Activated T-helper 2 cell treated with anti-CD3 and anti-CD28 coated beads, Interferon-gamma antibody, Interleukin-2, Interleukin-4, amounts not matched to agents 10 μg/mL and 5 μg/mL and 100 μg/mL, durations not matched to agents 14 hours and 24 hours and 36 hours (primary cell): ENCODE data around the gene ST6GALNAC3. TPM values are rescaled to one million over a fixed set of nuclear protein-coding genes. Genes with fewer than 3 reads are reported as not detected.
"Not testable (repeated sequence)": the region's sequence is repeated elsewhere in the genome, so short reads cannot be mapped to it uniquely, and the experiment has no call there.

ENCODE experiments used
- DNase-seq: peaks from one replicate; pipeline ENCODE4 v3.0.0; 2021; ENCODE audit warnings: low spot score
- H3K27ac Mint-ChIP-seq: one replicate; pipeline ENCODE4 v1.8.0; 2021; ENCODE audit warnings: mixed read lengths
- H3K27me3 Mint-ChIP-seq: one replicate; pipeline ENCODE4 v1.8.0; 2021; ENCODE audit warnings: low read depth, mixed read lengths
- H3K36me3 Mint-ChIP-seq: one replicate; pipeline ENCODE4 v1.8.0; 2021; ENCODE audit warnings: low read depth, mixed read lengths
- H3K4me1 Mint-ChIP-seq: one replicate; pipeline ENCODE4 v1.8.0; 2021; ENCODE audit warnings: low read depth, mixed read lengths
- H3K4me3 Mint-ChIP-seq: one replicate; pipeline ENCODE4 v1.8.0; 2021; ENCODE audit warnings: low read depth, mild to moderate bottlenecking, moderate library complexity, mixed read lengths
- H3K9me3 Mint-ChIP-seq: one replicate; pipeline ENCODE4 v1.8.0; 2021; ENCODE audit warnings: mixed read lengths
- intact Hi-C: fragments of 100-400 bp; cut with micrococcal nuclease; formaldehyde crosslinking; loops from one replicate; pipeline ENCODE4 v1.15.1; 2023
- total RNA-seq: library from RNA; stranded (reverse); gene quantifications from 2 replicates; pipeline ENCODE4 v1.2.3, GENCODE V29; 2022

ST6GALNAC3 gene
- total RNA-seq, 1 donor from 2014 or later, result not detected

- intact Hi-C loops, result no loop called here
- Mint-ChIP-seq H3K27ac (no peak overlapping the region), H3K36me3 (no peaks in the 10 kb centered on the region), H3K9me3 (no peaks in the 10 kb centered on the region), H3K4me1 (no peaks in the 10 kb centered on the region), H3K27me3 (no peaks in the 10 kb centered on the region), H3K4me3 (no peak overlapping the region)
- no peak for DNase-seq
Measured at GRCh38 chr1:76627901-76628300, 553.4 kb downstream of the ST6GALNAC3 start.

- Mint-ChIP-seq H3K4me1 (no peaks in the 10 kb centered on the region), H3K4me3 (no peak overlapping the region), H3K27ac (no peak overlapping the region), H3K27me3 (no peaks in the 10 kb centered on the region), H3K36me3 (no peaks in the 10 kb centered on the region), H3K9me3 (no peaks in the 10 kb centered on the region)
- intact Hi-C loops, result no loop called here
- DNase-seq, result no peak
Measured at GRCh38 chr1:76632136-76632535, 557.6 kb downstream of the ST6GALNAC3 start.

DNA sequence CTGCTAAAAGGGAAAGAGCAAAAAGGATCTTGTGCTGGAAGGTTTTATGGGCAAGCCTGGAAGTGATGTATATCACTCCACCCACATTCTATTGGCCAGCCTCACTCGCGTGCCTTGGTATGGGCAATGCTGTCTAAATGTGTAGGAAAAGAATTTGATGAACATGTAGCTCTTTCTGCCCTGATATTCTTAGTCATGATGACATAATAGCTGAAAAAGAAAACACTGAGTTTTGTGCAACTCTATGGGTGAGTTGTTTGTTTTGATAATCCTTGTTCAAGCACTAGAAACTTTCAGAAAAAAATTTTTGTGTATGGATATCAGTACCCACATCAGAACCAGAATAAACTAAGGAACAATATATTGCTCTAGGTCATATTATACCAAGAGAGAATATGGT lies 561.2 kb downstream of the ST6GALNAC3 start:
- no peak overlapping the region for H3K27ac Mint-ChIP-seq
- H3K36me3 Mint-ChIP-seq, result no peaks in the 10 kb centered on the region
- no peak overlapping the region for H3K4me3 Mint-ChIP-seq
- H3K4me1 Mint-ChIP-seq, result no peaks in the 10 kb centered on the region
- DNase-seq, result no peak
- intact Hi-C loops, result no loop called here
- no peaks in the 10 kb centered on the region for H3K9me3 Mint-ChIP-seq
- no peaks in the 10 kb centered on the region for H3K27me3 Mint-ChIP-seq

DNA sequence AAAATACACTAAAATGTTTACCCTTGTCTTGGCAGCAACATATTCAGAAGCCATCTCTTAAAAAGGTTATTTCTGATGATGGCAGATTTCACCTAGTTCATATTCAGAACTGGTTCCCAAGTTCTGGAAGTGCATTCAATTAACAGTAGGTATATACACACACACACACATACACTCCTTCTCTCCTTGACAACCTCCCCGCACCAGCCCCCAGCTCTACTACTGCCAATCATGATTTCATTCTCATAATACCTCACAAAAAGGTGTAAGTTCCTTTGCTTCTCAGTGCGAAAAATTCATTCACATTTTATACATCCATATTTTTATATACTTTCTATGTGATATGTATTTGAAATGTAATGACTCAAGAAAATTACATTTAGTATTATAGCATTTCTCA lies 564.6 kb downstream of the ST6GALNAC3 start:
- no peaks in the 10 kb centered on the region for H3K36me3 Mint-ChIP-seq
- no peak overlapping the region for H3K4me3 Mint-ChIP-seq
- no peaks in the 10 kb centered on the region for H3K27me3 Mint-ChIP-seq
- intact Hi-C loops, result no loop called here
- H3K9me3 Mint-ChIP-seq, result no peaks in the 10 kb centered on the region
- no peak for DNase-seq
- H3K4me1 Mint-ChIP-seq, result no peaks in the 10 kb centered on the region
- no peak overlapping the region for H3K27ac Mint-ChIP-seq

DNA sequence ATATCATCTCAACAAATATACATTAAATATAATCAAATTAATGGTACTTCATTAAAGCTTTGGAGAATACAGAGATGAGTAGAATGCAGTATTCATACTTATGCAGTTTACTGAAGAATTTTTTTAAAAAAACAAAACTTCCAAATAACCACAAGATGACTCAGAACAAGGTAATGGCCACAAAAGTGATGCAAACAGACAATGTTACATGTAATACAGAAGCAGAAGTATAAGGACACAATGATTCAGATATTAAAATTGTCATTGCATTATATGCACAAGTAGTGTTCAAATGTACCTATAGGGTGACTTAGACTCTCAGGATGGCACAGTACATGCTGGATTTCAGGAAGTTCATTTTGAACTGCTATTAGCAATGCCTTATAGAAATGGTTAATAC lies 565.5 kb downstream of the ST6GALNAC3 start:
- no peaks in the 10 kb centered on the region for H3K4me1 Mint-ChIP-seq
- H3K36me3 Mint-ChIP-seq, result no peaks in the 10 kb centered on the region
- H3K9me3 Mint-ChIP-seq, result no peaks in the 10 kb centered on the region
- intact Hi-C loops, result no loop called here
- H3K27ac Mint-ChIP-seq, result no peak overlapping the region
- DNase-seq, result no peak
- H3K27me3 Mint-ChIP-seq, result no peaks in the 10 kb centered on the region
- no peak overlapping the region for H3K4me3 Mint-ChIP-seq

GRCh38 chr1:76640723-76641122 lies 566.2 kb downstream of the ST6GALNAC3 start:
- intact Hi-C loops, result no loop called here
- no peak for DNase-seq
- no peaks in the 10 kb centered on the region for H3K27me3 Mint-ChIP-seq
- no peaks in the 10 kb centered on the region for H3K9me3 Mint-ChIP-seq
- no peaks in the 10 kb centered on the region for H3K36me3 Mint-ChIP-seq
- H3K27ac Mint-ChIP-seq, result no peak overlapping the region
- H3K4me3 Mint-ChIP-seq, result no peak overlapping the region
- no peaks in the 10 kb centered on the region for H3K4me1 Mint-ChIP-seq

DNA sequence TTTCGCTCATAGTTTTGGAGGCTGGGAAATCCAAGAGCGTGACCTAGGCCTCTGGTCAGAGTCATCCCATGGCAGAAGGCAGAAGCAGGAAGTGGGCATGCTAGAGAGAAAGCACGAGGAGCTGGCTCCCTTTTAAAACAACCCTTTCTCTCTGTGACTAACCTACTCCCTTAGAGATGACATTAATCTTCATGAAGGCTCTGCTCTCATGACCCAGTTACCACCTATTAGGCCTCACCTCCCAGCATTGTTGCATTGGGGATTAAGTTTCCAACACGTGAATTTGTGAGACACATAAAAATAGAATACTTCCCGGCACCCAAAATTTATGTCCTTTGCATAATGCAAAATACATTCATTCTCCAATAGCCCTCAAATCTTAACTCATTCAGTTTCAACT lies 569.6 kb downstream of the ST6GALNAC3 start:
- no peak overlapping the region for H3K4me3 Mint-ChIP-seq
- H3K36me3 Mint-ChIP-seq, result no peaks in the 10 kb centered on the region
- H3K27ac Mint-ChIP-seq, result no peak overlapping the region
- H3K4me1 Mint-ChIP-seq, result no peaks in the 10 kb centered on the region
- no peaks in the 10 kb centered on the region for H3K9me3 Mint-ChIP-seq
- H3K27me3 Mint-ChIP-seq, result no peaks in the 10 kb centered on the region
- no peak for DNase-seq
- intact Hi-C loops, result no loop called here

- H3K9me3 Mint-ChIP-seq, result peaks cover 18% of the 10 kb centered on the region
- H3K4me1 Mint-ChIP-seq, H3K27me3 Mint-ChIP-seq, H3K36me3 Mint-ChIP-seq, H3K27ac Mint-ChIP-seq, H3K4me3 Mint-ChIP-seq, intact Hi-C loops, DNase-seq: not testable (repeated sequence)
Measured at GRCh38 chr1:76652860-76653259, 578.3 kb downstream of the ST6GALNAC3 start.

DNA sequence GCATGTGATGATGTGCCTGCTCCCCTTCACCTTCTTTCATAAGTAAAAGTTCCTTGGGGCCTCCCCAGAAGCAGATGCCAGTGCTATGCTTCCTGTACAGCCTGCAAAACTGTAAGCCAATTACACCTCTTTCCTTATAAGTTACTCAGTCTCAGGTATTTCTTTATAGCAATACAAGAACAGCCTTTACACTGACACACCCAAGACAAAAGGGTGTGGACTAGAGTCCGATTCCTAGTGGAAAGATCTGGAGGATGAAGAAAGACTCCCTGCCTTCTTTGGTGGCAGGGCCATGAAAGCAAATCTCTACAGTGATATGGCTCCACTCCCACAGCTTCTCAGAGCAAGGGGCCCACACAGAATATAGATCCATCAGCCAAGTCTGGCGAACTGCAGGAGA lies 583.1 kb downstream of the ST6GALNAC3 start:
- intact Hi-C loops, result no loop called here
- Mint-ChIP-seq H3K9me3 (peaks cover 9% of the 10 kb centered on the region), H3K4me1 (no peaks in the 10 kb centered on the region), H3K4me3 (no peak overlapping the region), H3K36me3 (no peaks in the 10 kb centered on the region), H3K27ac (no peak overlapping the region), H3K27me3 (no peaks in the 10 kb centered on the region)
- DNase-seq, result no peak

DNA sequence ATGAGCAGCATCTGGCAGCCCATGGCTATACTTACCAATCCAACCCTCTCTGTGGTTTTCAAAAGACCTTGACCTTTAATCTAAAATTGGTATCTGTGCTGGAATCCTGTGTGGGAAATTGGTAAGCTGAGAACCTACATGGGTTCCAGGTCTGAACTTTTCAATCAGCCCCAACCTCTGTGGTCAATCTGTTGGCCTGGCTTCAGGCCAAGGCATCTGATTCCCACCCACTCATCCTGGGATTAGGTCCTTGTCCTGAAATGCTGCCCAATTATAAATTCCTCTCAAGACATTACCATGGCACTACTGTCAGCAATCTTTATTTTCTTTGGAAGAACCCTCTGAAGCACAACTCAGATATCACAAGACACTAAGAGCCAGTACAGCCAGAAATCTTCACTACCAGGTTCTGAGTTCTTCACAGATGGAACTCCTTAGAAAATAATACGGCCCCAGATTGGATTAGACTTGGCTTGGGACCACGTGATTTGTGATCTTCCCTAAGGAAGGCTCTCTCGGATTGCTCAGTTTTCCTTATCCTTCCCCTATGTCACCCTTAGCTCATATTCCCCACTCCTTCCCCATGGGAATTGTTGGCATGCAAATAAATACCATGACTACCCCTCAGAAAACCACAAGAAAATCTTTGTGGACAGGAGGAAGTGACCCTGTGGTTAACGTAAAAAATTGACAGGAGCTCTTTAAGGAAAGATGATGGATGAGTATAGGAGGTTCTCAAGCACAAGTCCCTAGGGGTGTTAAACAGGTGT lies 584.8 kb downstream of the ST6GALNAC3 start:
- no peaks in the 10 kb centered on the region for H3K36me3 Mint-ChIP-seq
- no peak overlapping the region for H3K4me3 Mint-ChIP-seq
- intact Hi-C loops, result no loop called here
- H3K27ac Mint-ChIP-seq, result no peak overlapping the region
- no peaks in the 10 kb centered on the region for H3K27me3 Mint-ChIP-seq
- no peak for DNase-seq
- H3K9me3 Mint-ChIP-seq, result peaks cover 9% of the 10 kb centered on the region
- H3K4me1 Mint-ChIP-seq, result no peaks in the 10 kb centered on the region

DNA sequence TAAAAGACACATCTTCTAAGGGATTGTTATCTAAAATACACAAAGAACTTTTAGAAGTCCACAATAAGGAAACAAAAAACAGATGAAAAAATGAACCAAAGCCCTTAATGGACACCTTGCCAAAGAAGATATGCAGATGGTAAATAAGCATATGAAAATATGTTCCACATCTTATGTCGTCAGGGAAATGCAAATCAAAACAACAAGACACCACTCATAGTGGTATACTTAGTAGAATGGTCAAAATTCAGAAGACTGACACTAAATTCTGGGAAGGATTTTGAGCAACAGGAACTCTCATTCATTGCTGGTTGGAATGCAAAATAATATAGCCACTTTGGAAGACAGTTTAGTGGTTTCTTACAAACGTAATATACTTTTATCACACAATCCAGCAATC lies 587.0 kb downstream of the ST6GALNAC3 start:
- no peak for DNase-seq
- no peaks in the 10 kb centered on the region for H3K4me1 Mint-ChIP-seq
- no peak overlapping the region for H3K27ac Mint-ChIP-seq
- no peaks in the 10 kb centered on the region for H3K36me3 Mint-ChIP-seq
- peaks cover 9% of the 10 kb centered on the region for H3K9me3 Mint-ChIP-seq
- no peak overlapping the region for H3K4me3 Mint-ChIP-seq
- H3K27me3 Mint-ChIP-seq, result no peaks in the 10 kb centered on the region
- intact Hi-C loops, result no loop called here

- intact Hi-C loops, result no loop called here
- H3K36me3 Mint-ChIP-seq, result no peaks in the 10 kb centered on the region
- no peaks in the 10 kb centered on the region for H3K9me3 Mint-ChIP-seq
- H3K27me3 Mint-ChIP-seq, result no peaks in the 10 kb centered on the region
- H3K27ac Mint-ChIP-seq, result no peak overlapping the region
- DNase-seq, result no peak
- H3K4me3 Mint-ChIP-seq, result no peak overlapping the region
- H3K4me1 Mint-ChIP-seq, result no peaks in the 10 kb centered on the region
Measured at GRCh38 chr1:76666499-76666898, 592.0 kb downstream of the ST6GALNAC3 start.

- DNase-seq, result no peak
- intact Hi-C loops, result no loop called here
- H3K4me1 Mint-ChIP-seq, result no peaks in the 10 kb centered on the region
- no peaks in the 10 kb centered on the region for H3K9me3 Mint-ChIP-seq
- no peaks in the 10 kb centered on the region for H3K36me3 Mint-ChIP-seq
- H3K27me3 Mint-ChIP-seq, result no peaks in the 10 kb centered on the region
- no peak overlapping the region for H3K27ac Mint-ChIP-seq
- H3K4me3 Mint-ChIP-seq, result no peak overlapping the region
Measured at GRCh38 chr1:76668046-76668445, 593.5 kb downstream of the ST6GALNAC3 start.

- H3K36me3 Mint-ChIP-seq, result no peaks in the 10 kb centered on the region
- intact Hi-C loops, result no loop called here
- H3K27me3 Mint-ChIP-seq, result no peaks in the 10 kb centered on the region
- DNase-seq, result no peak
- no peak overlapping the region for H3K4me3 Mint-ChIP-seq
- H3K9me3 Mint-ChIP-seq, result no peaks in the 10 kb centered on the region
- no peak overlapping the region for H3K27ac Mint-ChIP-seq
- H3K4me1 Mint-ChIP-seq, result no peaks in the 10 kb centered on the region
Measured at GRCh38 chr1:76669131-76669530, 594.6 kb downstream of the ST6GALNAC3 start.
